ENCODE measurements around the gene TMEM63C. TPM values are rescaled to one million over a fixed set of nuclear protein-coding genes. Genes with fewer than 3 reads are reported as not detected.

TMEM63C gene
- total RNA-seq, 2 experiments from 2014 or later = 0.29 to 0.45 TPM

DNA sequence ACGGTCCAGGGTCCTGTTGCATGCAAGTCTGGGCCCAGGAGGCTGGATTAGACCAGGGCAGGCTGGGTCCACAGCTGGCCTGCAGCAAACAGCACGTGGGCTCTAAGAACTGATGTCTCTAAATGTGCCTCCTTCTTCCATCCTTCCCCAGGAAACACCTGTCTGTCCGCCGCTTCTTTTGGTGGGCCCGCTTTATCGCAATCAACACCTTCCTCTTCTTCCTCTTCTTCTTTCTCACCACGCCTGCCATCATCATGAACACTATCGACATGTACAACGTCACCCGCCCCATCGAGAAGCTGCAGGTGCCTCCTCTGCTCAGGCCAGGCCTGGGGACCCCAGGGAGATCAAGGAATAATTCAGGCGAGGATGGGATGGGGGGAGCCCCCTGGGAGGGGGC lies 61.2 kb downstream of the TMEM63C start:
- CTCF ChIA-PET = no interaction called here
- no peaks in the 10 kb centered on the region for H3K4me1 Mint-ChIP-seq
- H3K9me3 Mint-ChIP-seq = no peaks in the 10 kb centered on the region
- H3K27me3 Mint-ChIP-seq = no peaks in the 10 kb centered on the region
- no peak overlapping the region for H3K4me3 Mint-ChIP-seq
- POLR2A ChIA-PET = no interaction called here
- H3K27ac Mint-ChIP-seq = no peak overlapping the region
- H3K36me3 Mint-ChIP-seq (ENCODE audit: low read depth) = no peaks in the 10 kb centered on the region
- no peak for DNase-seq

DNA sequence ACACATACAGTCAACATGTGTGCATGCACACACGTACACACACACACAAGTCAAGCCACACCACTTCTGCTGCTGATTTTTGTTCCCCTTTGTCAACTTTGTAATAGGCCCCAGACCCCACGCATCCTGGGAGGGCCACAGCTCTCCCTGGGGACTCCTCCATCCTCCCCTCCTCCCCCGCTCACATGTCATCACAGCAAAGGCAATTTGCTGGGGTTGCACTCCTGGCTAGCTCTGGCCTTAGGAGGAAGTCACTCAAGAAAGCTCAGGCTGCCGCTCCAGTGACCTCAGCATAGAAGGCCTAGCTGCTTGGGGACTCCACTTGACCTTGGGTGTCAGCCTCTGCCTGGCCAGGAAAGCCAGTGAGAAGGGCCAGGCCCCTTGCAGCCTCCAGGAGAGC lies 62.3 kb downstream of the TMEM63C start:
- no peaks in the 10 kb centered on the region for H3K36me3 Mint-ChIP-seq (ENCODE audit: low read depth)
- H3K27me3 Mint-ChIP-seq = no peaks in the 10 kb centered on the region
- H3K9me3 Mint-ChIP-seq = no peaks in the 10 kb centered on the region
- DNase-seq = no peak
- H3K27ac Mint-ChIP-seq = no peak overlapping the region
- H3K4me3 Mint-ChIP-seq = no peak overlapping the region
- H3K4me1 Mint-ChIP-seq = no peaks in the 10 kb centered on the region
- CTCF ChIA-PET = no interaction called here
- POLR2A ChIA-PET = no interaction called here

DNA sequence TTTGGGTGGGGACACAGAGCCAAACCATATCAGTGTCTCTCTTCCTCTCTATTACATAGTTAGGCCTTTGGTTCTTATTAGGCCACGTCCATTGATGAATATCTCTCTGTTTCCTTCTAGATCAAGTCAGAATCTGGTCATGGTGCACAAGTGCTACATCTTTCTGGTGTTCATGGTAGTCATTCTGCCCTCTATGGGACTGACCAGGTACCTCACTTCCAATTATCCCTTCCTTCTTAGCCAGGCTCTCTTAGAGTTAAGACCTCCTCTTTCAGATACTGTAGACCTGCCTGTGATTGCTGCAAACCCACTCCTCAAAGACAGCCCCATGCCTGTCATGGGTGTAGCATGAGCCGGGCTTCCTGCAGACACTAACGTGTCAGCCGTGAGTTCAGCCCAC lies 64.2 kb downstream of the TMEM63C start:
- POLR2A ChIA-PET = no interaction called here

DNA sequence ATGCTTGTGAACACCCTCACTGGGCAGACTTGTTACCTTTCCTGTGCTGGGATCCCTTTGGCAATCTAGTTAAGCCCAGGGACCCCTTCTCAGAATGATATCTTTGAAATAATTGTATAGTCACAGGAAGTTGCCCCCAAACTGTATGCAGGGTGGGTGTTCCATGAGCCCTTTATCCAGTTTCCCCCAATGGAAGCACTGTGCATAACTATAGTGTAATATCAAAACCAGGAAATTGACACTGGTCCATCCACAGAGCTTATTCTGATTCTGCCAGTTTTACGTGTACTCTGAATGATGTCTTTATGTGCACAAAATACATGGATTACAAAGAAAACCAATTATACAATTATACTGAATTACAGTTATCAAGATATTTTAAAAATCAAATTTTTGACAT lies 65.2 kb downstream of the TMEM63C start:
- no peaks in the 10 kb centered on the region for H3K4me1 Mint-ChIP-seq
- ChIA-PET CTCF (no interaction called here), POLR2A (no interaction called here)

More for the DNA sequence above, 64.2 kb downstream of the TMEM63C start:
- H3K27me3 Mint-ChIP-seq = no peaks in the 10 kb centered on the region
- H3K36me3 Mint-ChIP-seq (ENCODE audit: low read depth) = no peaks in the 10 kb centered on the region
- H3K27ac Mint-ChIP-seq = no peak overlapping the region
- CTCF ChIA-PET = no interaction called here
- H3K4me3 Mint-ChIP-seq = no peak overlapping the region
- H3K4me1 Mint-ChIP-seq = no peaks in the 10 kb centered on the region
- no peaks in the 10 kb centered on the region for H3K9me3 Mint-ChIP-seq
- DNase-seq = no peak

DNA sequence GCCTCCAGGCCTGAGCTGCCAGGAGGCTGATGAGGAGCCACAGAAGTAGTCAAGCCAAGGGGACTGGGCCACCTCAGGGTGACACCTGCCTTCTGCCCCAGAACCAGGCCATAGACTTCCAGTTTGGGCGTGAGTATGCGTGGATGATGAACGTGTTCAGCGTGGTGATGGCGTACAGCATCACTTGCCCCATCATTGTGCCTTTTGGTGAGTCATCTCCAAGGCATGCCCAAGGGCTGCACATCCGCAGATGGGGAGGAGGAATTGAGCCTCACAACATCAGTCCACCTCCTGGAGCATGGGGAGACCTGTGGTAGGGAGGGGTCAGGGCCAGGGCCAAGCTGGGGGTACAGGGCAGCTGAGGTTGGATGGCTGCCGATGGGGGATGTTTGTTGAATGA lies 67.1 kb downstream of the TMEM63C start:
- CTCF ChIA-PET = no interaction called here
- H3K4me1 Mint-ChIP-seq = no peaks in the 10 kb centered on the region
- no peak for DNase-seq
- POLR2A ChIA-PET = no interaction called here
- no peak overlapping the region for H3K4me3 Mint-ChIP-seq
- no peak overlapping the region for H3K27ac Mint-ChIP-seq
- H3K27me3 Mint-ChIP-seq = no peaks in the 10 kb centered on the region
- H3K36me3 Mint-ChIP-seq (ENCODE audit: low read depth) = no peaks in the 10 kb centered on the region
- no peaks in the 10 kb centered on the region for H3K9me3 Mint-ChIP-seq

More for the DNA sequence above, 65.2 kb downstream of the TMEM63C start:
- Mint-ChIP-seq H3K4me3 (no peak overlapping the region), H3K36me3 (ENCODE audit: low read depth) (no peaks in the 10 kb centered on the region), H3K27me3 (no peaks in the 10 kb centered on the region), H3K9me3 (no peaks in the 10 kb centered on the region), H3K27ac (no peak overlapping the region)
- DNase-seq = no peak

DNA sequence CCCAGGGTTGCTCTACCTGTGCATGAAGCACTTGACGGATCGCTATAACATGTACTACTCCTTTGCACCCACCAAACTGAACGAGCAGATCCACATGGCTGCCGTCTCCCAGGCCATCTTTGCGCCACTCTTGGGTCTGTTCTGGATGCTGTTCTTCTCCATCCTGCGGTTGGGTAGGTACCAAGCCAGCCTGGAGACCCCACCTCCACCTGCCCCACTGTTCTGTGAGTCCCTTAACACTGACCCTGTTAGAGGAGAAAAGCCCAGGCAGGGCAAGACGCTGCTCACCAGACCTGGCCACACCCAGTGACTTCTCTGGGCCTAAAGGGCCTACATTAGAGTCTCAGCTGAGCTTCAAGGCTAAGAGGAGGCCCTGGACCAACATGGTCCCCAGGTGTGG lies 67.7 kb downstream of the TMEM63C start:
- POLR2A ChIA-PET = no interaction called here
- H3K27me3 Mint-ChIP-seq = no peaks in the 10 kb centered on the region
- H3K27ac Mint-ChIP-seq = no peak overlapping the region
- no peak for DNase-seq
- H3K4me1 Mint-ChIP-seq = no peaks in the 10 kb centered on the region
- CTCF ChIA-PET = no interaction called here
- H3K4me3 Mint-ChIP-seq = no peak overlapping the region
- no peaks in the 10 kb centered on the region for H3K9me3 Mint-ChIP-seq
- no peaks in the 10 kb centered on the region for H3K36me3 Mint-ChIP-seq (ENCODE audit: low read depth)

DNA sequence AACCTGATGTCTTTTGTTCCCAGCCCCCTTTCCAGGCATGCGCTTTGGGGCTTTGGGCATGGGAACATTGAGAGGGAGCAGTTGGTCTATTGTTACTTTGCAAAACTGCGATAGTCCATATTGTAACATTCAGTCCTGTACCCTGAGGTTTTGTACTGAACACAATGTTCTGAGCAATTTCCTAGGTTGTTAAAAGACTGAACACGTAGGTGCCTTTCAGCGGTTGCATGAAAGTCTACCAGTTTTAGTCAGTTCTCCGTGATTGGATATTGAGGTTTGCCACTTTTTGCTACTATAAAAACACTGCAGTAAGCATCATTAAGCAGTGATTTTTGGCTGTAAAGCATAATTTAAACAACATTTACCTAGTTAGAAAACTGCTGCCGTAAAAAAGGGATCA lies 69.3 kb downstream of the TMEM63C start:
- H3K27me3 Mint-ChIP-seq = no peaks in the 10 kb centered on the region
- CTCF ChIA-PET = no interaction called here

DNA sequence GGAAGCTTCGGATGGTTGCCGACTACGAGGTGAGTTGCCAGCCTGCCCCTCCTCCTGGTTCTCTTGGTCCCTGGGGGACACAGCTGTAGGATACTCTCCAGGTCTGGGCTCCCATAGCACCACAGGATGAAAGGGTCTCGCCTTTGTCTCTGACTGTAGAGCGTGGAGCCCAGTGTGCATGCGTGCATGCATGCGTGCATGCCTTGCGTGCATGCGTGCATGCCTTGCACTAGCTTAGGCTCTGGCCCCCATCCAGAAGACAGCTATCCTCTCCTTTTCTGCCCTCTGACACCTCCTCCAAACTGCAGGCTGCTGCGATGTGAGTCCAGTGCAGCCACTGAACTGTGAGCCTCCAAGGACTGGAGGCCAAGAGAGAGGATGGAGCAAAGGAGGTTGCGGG lies 70.3 kb downstream of the TMEM63C start:
- ChIA-PET POLR2A (no interaction called here), CTCF (no interaction called here)
- H3K36me3 Mint-ChIP-seq (ENCODE audit: low read depth) = no peaks in the 10 kb centered on the region
- H3K4me3 Mint-ChIP-seq = no peak overlapping the region
- H3K4me1 Mint-ChIP-seq = no peaks in the 10 kb centered on the region
- no peaks in the 10 kb centered on the region for H3K9me3 Mint-ChIP-seq
- no peaks in the 10 kb centered on the region for H3K27me3 Mint-ChIP-seq
- no peak overlapping the region for H3K27ac Mint-ChIP-seq
- no peak for DNase-seq

More for the DNA sequence above, 69.3 kb downstream of the TMEM63C start:
- Mint-ChIP-seq H3K27ac (no peak overlapping the region), H3K4me3 (no peak overlapping the region), H3K36me3 (ENCODE audit: low read depth) (no peaks in the 10 kb centered on the region), H3K4me1 (no peaks in the 10 kb centered on the region), H3K9me3 (no peaks in the 10 kb centered on the region)
- POLR2A ChIA-PET = no interaction called here
- no peak for DNase-seq

DNA sequence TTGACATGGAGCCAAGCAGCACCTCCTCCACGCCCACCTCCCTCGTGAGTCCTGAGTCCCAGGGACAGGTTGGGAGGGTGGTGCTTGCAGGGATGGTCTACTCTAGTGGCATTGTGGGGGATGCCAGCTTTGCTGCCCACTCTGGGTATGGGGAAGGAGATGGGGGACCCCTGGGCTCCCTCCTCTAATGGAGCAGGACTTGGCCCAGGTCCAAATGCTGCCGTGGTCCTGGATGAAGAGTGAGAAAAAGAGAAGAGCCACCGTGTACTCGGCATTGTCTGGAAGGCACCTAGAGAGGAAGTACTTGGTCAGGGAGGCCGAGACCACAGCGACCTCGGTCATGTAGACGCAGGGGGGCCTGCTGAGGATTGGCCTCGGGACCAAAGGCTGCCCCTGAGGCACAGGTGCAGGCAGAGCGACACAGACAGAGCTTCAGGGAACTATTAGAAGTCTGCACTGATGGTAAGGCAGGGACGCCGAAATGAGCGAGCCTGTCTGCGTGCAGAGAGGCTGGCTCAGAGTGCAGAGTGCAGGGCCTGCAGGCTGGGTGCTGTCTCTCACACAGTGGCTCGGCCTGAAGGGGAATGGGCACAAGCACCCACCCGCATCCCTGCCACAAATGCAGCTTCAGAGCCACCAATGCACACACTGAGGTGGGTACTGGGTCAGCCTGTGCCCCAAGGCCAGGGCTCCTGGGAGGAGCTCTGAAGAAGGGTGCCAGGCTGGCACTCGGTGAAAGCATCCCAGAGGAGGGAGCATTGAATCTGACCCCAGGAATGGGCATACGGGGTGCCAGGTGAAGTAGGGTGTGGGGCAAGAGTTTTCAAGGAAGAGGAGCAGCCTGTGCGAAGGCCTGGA lies 72.0 kb downstream of the TMEM63C start:
- H3K36me3 Mint-ChIP-seq (ENCODE audit: low read depth) = no peaks in the 10 kb centered on the region
- POLR2A ChIA-PET = no interaction called here

DNA sequence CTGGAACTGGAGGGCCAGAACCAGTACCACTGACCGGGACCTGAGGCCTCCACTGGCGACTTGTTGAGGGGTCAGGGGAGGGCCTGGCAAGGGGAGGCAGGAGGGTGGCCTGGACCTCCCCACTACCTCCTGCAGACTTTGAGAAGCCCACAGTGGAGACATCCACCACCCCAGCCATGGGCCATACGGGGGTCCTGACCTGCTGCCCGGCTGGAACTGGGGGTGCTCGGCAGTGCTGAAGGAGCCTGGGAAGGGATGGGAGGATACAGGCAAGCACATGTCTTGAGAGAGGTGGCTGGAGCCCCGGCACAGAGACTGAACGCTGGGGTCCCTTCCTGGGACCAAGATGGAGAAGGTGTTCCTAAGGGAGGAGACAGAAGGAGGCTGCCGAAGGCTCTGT lies 75.1 kb downstream of the TMEM63C start:
- DNase-seq = no peak
- H3K9me3 Mint-ChIP-seq = no peaks in the 10 kb centered on the region
- H3K36me3 Mint-ChIP-seq (ENCODE audit: low read depth) = no peaks in the 10 kb centered on the region
- H3K27ac Mint-ChIP-seq = no peak overlapping the region
- H3K4me3 Mint-ChIP-seq = no peak overlapping the region
- POLR2A ChIA-PET = no interaction called here
- CTCF ChIA-PET = no interaction called here
- no peaks in the 10 kb centered on the region for H3K4me1 Mint-ChIP-seq
- peaks cover 4% of the 10 kb centered on the region for H3K27me3 Mint-ChIP-seq

More for the DNA sequence above, 72.0 kb downstream of the TMEM63C start:
- no peak for DNase-seq
- H3K27me3 Mint-ChIP-seq = no peaks in the 10 kb centered on the region
- H3K4me1 Mint-ChIP-seq = no peaks in the 10 kb centered on the region
- CTCF ChIA-PET = interaction anchor here (0.5 kb wide), 1 partner anchor 420 kb away, joined by 3 read pairs; no protein-coding TSS in a partner anchor
- no peaks in the 10 kb centered on the region for H3K9me3 Mint-ChIP-seq
- no peak overlapping the region for H3K27ac Mint-ChIP-seq
- no peak overlapping the region for H3K4me3 Mint-ChIP-seq

DNA sequence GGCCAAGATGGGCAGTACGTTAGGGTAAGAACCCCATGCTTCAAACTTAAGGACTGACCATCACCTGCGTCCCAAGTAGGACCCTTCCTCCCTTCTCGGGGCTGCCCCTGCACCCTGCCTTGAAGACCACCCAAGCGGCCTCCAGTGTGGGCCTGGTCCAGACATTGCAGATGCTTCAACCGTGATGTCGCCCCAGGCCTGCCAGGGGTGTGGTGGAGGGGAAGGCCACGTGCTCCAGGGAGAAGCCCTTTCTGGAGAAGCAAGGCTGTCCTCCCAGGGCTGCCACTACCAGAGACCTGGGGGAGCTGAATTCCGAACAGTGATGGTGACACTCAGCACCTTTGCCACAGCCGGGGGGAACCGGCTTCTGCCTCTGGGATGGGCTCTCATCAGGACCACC lies 76.1 kb downstream of the TMEM63C start:
- Mint-ChIP-seq H3K36me3 (ENCODE audit: low read depth) (no peaks in the 10 kb centered on the region), H3K27me3 (peaks cover 5% of the 10 kb centered on the region), H3K9me3 (no peaks in the 10 kb centered on the region), H3K27ac (no peak overlapping the region), H3K4me3 (no peak overlapping the region), H3K4me1 (no peaks in the 10 kb centered on the region)
- no peak for DNase-seq
- ChIA-PET CTCF (no interaction called here), POLR2A (no interaction called here)

DNA sequence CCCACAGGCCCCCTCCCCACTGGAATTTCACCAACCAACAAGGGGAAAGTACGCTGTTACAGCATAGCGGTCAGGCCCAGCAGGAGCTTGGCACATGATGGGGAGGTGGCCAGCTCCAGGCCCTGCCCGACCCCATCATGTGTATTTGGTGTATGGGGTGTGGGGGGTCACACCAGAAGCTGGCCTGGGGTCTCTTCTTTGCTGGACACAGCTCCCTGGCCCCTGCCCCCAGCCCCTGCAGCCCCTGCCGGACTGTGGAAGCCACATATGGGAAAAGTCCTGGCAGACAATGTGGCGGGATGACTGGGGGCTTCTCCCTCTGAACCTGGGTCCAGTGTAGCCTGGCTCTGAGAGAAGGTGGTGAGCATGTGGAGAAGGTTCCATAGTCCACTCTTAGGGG lies 77.0 kb downstream of the TMEM63C start:
- Mint-ChIP-seq H3K9me3 (no peaks in the 10 kb centered on the region), H3K27me3 (peaks cover 10% of the 10 kb centered on the region), H3K27ac (no peak overlapping the region), H3K36me3 (ENCODE audit: low read depth) (no peaks in the 10 kb centered on the region), H3K4me3 (no peak overlapping the region), H3K4me1 (no peaks in the 10 kb centered on the region)
- POLR2A ChIA-PET = no interaction called here
- DNase-seq = no peak
- CTCF ChIA-PET = interaction anchor here (0.6 kb wide), 1 partner anchor 1573 kb away, joined by 4 read pairs; no protein-coding TSS in a partner anchor

DNA sequence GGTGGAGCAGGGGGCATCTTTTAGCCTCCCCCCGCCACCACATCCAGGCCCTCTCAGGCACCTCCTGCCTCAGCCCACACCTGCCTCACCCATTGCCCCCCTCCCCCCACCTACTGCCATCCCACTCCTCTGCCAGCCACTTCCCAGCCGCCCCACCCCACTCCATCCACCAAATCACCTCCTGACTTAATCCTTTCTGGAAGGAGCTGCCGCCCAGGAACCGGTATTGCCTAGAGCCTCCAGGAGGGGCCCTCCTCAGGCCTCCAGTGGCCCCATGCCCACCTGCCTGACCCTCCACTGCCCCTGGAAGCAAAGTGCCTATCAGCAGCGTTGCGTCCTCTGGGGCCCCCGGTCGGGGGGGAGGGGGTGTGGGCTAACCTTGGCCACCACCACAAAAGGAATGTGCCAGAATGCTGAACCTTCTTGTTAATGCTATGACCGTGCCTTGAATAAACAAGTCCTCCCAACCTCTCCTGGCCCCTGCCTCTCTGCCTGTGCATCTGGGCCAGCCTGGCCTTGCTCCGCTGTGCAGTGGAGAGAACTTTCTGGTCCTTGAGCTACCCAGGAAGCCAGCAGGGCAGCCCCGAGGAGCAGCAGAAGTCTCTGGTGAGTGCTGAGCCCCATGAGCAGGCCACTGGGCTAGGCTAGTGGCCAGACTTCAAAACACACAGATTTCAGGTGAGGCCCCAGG lies 77.6 kb downstream of the TMEM63C start:
- no peak overlapping the region for H3K4me3 Mint-ChIP-seq
- no peak for DNase-seq
- no peak overlapping the region for H3K27ac Mint-ChIP-seq
- H3K9me3 Mint-ChIP-seq = no peaks in the 10 kb centered on the region
- peaks cover 15% of the 10 kb centered on the region for H3K27me3 Mint-ChIP-seq
- H3K36me3 Mint-ChIP-seq (ENCODE audit: low read depth) = no peaks in the 10 kb centered on the region
- no peaks in the 10 kb centered on the region for H3K4me1 Mint-ChIP-seq
- ChIA-PET CTCF (interaction anchor here (0.6 kb wide), 1 partner anchor 1574 kb away, joined by 4 read pairs; no protein-coding TSS in a partner anchor), POLR2A (no interaction called here)

DNA sequence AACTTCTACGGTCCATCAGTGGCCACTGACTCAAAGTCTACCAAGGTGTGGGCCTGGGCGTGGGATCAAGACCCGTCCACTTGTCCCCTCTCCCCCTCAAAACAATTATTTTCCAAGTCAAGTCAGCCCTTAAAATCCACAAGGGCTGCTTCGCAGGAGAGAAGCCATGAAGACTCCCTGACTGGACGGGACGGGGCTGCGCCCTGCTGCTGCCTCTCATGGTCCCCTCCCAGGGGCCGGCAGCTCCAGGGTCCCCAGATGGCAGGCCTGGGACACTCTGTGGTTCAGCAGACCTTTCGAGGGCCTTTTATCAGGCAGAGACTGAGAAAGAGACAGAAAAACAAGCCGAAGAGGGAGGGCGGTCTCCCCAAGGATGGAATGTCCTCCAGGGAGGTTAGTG lies 78.6 kb downstream of the TMEM63C start:
- H3K27ac Mint-ChIP-seq = no peak overlapping the region

More for the DNA sequence above, 78.6 kb downstream of the TMEM63C start:
- no peaks in the 10 kb centered on the region for H3K36me3 Mint-ChIP-seq (ENCODE audit: low read depth)
- no peaks in the 10 kb centered on the region for H3K9me3 Mint-ChIP-seq
- H3K27me3 Mint-ChIP-seq = peaks cover 15% of the 10 kb centered on the region
- H3K4me3 Mint-ChIP-seq = no peak overlapping the region
- no peak for DNase-seq
- ChIA-PET POLR2A (no interaction called here), CTCF (no interaction called here)
- no peaks in the 10 kb centered on the region for H3K4me1 Mint-ChIP-seq
